ENCODE results near the gene PODXL2.

DNA sequence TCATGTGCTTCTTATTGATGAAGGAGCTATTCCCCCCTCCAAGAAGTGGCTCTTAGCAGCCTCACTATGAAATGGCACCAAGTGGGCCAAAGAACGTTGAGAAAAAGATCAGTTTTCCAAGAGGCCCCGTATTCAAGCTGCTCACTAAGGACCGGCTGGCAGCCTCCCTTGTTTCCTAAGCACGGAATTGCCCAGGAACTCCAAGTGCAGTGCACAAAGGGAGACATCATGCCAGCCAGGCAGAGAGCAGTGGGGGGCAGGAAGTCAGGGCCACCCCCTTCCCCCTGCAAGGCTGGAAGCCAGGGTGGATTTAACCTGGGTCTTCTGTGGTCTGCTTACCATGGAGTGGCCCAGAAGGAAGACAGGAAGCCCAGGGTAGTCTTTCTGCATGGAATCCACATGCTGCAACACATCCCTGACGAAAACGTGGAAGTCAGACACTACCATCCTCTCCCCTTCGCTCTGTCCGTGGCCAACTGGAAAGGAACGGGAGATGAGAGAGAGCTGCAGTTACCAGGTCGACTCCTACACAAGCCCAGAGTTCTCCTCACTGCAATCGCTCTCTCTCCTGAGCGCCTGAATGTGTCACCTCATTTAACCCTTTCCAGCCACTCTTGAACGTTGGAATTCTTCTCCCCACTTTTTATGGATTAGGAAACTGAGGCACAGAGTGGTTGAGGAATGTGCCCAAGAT, 93.3 kb downstream of the PODXL2 start:
- TF ChIP-seq, protein P1, sequence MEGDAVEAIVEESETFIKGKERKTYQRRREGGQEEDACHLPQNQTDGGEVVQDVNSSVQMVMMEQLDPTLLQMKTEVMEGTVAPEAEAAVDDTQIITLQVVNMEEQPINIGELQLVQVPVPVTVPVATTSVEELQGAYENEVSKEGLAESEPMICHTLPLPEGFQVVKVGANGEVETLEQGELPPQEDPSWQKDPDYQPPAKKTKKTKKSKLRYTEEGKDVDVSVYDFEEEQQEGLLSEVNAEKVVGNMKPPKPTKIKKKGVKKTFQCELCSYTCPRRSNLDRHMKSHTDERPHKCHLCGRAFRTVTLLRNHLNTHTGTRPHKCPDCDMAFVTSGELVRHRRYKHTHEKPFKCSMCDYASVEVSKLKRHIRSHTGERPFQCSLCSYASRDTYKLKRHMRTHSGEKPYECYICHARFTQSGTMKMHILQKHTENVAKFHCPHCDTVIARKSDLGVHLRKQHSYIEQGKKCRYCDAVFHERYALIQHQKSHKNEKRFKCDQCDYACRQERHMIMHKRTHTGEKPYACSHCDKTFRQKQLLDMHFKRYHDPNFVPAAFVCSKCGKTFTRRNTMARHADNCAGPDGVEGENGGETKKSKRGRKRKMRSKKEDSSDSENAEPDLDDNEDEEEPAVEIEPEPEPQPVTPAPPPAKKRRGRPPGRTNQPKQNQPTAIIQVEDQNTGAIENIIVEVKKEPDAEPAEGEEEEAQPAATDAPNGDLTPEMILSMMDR (IDR thresholded peaks at IDR 0.05) = no peak
- TF ChIP-seq POLR2A (IDR thresholded peaks at IDR 0.05) = no peak

Data from uterus (tissue), 2 donors.